CD4-positive, alpha-beta T cell treated with Interleukin-6 for 4 hours (primary cell): ENCODE data around the gene TOPORS.

Experiments used
- DNase-seq: peaks from one replicate; pipeline ENCODE4 v3.0.0-alpha.2; 2020; ENCODE audit warnings: mixed read lengths

TOPORS gene

DNA sequence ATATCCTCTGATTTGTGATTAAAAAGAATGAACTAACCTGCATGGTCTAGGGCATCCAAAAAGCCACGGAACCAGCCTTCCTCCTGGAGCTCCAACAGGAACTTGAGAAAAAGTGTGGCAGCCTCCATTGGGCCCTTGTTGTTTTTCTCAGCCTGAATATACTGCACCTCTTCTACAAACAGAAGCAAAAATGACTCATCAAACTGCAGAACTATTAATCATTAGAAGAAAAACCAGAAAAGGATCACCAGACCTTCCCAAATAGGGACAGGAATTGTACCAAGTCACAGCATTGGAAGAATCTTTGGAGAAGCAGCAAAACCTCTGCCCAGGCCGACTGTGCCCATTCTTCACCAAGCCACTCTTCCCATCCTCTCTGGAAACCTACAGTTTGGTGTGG, 51.6 kb downstream of the TOPORS start:
- DNase-seq, result no peak

DNA sequence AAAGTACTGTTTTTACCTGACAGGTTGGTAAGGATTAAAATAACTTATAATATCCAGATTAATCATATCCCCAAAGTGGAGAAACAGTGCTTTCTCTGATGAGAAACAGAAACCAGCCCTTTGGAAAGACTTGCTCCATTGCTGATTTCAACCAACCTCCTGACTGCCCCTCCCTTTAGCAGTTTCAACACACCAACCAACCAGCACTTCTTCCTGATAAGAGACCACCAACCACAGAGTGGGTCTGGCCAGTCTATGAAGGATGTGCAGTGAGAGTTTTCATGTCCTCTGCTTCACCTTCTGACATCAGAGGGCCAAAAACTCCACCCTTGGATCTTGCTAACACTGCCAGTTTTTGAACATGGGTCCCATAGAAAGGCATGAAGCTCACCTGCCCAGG, 54.5 kb downstream of the TOPORS start:
- no peak for DNase-seq

DNA sequence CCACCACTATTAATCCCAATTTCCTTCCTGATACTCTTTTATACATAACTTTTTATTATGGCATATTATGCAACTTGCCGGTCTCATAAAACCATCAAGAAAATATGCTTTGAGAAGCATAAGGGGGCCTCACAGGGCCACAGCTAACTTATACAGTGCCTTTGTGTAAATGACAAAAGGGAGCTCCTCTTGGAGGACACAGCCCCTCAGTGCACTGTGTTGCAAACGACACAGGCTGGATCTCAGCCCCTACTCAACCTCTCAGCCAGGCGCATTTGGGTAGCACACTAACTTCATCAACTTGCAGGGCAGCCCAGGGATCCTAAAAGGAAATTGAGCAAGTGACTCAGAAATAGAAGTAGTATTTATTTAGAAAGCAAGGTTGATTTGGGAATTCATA, 61.8 kb downstream of the TOPORS start:
- DNase-seq, result no peak
